Lower leg skin (tissue), 3 donors: Measurements from ENCODE around the gene SLIRP.

Experiments used
- POLR2A ChIP-seq, 2 donors: fragments of 450-650 bp; IDR thresholded peaks; one replicate each; pipeline ENCODE4 v1.6.1; 2016 to 2017; ENCODE audit warnings: antibody characterized with exemption in 2 of 2, mild to moderate bottlenecking in 1 of 2, moderate library complexity in 1 of 2
- TF ChIP-seq, protein P1 (sequence below), 3 donors: fragments of 450-650 bp; IDR thresholded peaks; one replicate each; pipeline ENCODE4 v1.5.1; 2016; ENCODE audit warnings: antibody characterized with exemption in 3 of 3, mild to moderate bottlenecking in 3 of 3, moderate library complexity in 2 of 3

DNA sequence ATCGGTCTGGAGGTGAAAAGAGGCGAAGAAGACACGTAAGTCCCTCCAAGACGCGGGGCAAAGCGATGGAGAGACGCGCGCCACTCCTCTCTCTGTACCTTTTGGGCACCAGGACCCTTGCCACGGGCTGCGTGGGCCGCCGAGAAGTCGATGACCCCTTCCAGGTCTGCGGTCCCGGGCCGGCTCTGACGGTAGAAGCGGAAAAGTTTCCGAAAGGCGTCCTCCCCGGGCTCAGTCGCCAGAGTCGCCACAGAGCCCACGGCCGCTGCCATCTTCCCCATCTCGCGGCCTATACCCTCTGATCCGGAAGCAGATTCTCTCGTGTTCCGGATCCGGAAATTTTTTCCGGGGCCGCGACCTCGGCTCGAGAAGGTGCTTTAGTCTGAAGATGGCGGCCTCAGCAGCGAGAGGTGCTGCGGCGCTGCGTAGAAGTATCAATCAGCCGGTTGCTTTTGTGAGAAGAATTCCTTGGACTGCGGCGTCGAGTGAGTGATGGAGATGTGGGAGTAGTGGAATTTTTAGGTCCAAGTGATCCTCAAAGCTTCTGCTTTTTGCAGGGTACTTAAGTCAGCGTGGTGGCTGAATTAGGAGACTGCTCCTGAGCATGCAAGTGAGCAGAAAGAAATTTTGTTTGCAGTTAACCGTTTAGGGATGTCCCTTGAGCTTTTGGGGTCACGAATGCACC, at the start of gene SLIRP, which contains the start of gene ALKBH1:
- TF ChIP-seq, protein P1, sequence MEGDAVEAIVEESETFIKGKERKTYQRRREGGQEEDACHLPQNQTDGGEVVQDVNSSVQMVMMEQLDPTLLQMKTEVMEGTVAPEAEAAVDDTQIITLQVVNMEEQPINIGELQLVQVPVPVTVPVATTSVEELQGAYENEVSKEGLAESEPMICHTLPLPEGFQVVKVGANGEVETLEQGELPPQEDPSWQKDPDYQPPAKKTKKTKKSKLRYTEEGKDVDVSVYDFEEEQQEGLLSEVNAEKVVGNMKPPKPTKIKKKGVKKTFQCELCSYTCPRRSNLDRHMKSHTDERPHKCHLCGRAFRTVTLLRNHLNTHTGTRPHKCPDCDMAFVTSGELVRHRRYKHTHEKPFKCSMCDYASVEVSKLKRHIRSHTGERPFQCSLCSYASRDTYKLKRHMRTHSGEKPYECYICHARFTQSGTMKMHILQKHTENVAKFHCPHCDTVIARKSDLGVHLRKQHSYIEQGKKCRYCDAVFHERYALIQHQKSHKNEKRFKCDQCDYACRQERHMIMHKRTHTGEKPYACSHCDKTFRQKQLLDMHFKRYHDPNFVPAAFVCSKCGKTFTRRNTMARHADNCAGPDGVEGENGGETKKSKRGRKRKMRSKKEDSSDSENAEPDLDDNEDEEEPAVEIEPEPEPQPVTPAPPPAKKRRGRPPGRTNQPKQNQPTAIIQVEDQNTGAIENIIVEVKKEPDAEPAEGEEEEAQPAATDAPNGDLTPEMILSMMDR (IDR thresholded peaks at IDR 0.05), result no peak
- peak in 1 of 2 donors; percentile 16 for TF ChIP-seq POLR2A (IDR thresholded peaks at IDR 0.05)
